GM21390 (cell line): ENCODE measurements around the gene WDR87.

Experiments
- ATAC-seq: cut with Tn5 transposase; IDR thresholded peaks from one replicate; pipeline ENCODE4 v1.9.1; 2021; ENCODE audit not compliant: unreplicated experiment

WDR87 gene

DNA sequence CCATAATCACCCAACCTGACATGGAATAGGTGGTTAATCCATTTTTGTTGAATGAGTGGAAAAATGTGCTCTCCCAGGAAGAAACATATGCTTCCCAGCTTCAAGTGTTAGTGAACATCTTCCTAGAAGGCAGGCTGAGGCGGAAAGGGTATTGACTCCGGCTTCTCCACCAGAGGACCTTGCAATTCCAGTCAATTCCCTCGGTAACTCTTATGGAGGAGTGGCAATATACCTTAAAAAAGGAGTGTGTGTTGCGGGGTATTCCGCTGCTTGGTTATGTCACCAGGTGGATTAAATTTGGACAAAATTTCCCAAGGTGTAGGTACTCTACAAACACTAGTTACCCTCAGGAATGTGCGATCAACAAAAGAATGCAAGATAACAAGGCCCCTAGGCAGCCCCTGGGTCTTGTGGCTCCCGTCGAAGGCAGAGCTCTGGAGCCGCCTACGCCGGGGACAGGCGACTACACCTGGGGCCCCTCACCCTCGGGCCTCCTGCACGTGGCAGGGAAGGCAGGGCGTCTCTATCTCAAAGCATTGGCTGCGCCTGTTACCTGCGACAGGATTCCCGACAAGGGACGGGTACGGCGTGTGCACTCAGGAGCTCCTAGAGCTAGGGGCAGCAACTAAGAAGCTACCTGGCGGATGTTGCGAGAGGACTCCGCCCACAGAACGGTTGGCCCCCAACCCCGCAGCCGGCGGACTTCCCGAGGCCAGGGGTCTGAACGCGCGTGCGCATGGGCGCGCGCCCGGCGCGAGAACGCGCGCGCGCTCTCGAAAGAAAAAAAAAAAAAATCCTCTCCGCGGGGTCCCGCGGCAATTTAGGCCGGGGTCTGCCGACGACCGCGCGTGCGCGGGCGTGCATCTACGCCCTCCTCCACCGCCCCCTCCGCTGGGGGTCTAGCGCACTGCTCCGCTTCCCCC lies at the start of gene WDR87:
Gene WDR87, minus strand, starts transcription at position 649 of the 923 bp plus-strand sequence. CDS start 8,355 bp downstream, outside the sequence.
- no peak for ATAC-seq

DNA sequence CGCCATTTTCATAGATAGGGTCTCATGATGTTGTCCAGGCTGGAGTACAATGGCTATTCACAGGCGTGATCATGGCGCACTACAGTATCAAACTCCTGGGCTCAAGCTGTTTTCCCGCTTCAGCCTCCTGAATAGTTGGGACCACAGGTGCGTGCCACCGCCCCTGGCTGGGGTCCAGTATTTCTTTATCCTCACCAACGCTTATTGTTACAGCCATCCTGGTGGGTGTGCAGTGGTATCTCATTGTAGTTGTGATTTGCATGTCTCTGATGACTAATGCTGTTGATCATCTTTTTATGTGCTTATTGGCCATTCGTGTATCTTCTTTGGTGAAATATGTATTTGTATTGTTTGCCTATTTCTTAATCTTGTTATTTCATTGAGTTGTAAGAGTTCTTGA lies 49.6 kb upstream of the WDR87 start:
- ATAC-seq: no peak

DNA sequence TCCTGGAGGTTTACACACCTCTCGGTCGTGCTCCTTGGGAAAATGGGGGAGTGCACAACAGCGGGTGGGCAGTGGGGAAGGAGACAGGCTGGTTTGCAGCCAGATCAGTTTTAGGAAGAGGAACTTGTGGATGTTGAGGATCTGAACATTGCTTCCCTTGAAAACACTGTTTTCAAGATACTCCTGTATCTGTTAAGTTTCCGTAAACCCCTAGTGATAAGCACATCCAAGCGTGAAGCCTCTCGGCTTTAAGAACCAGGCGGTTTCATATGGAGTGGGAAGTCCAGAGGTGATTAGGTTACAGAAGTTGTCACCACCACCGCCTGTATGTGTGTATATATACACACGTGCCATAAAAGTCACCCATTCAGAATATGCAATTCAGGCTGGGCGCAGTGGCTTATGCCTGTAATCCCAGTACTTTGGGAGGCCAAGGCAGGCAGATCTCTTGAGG lies 48.1 kb upstream of the WDR87 start:
- ATAC-seq: no peak

DNA sequence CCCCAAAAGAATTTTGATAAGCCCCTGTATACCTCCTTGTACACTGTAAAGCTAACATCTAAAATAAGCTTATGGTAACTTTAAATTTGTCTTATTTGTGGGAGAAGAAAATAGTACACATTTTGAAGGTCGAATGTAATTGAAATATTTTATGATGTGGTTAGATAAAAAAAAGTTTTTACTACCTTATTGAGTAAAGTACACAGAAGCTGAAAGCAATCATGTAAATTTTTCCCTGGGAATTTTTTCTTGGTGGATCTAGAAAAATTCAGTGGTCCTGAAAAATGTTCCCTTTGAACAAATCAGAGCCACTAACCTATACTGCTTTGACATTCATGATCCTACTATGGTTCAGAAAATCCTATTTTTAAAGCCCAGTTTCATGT lies 47.5 kb upstream of the WDR87 start:
- no peak for ATAC-seq

DNA sequence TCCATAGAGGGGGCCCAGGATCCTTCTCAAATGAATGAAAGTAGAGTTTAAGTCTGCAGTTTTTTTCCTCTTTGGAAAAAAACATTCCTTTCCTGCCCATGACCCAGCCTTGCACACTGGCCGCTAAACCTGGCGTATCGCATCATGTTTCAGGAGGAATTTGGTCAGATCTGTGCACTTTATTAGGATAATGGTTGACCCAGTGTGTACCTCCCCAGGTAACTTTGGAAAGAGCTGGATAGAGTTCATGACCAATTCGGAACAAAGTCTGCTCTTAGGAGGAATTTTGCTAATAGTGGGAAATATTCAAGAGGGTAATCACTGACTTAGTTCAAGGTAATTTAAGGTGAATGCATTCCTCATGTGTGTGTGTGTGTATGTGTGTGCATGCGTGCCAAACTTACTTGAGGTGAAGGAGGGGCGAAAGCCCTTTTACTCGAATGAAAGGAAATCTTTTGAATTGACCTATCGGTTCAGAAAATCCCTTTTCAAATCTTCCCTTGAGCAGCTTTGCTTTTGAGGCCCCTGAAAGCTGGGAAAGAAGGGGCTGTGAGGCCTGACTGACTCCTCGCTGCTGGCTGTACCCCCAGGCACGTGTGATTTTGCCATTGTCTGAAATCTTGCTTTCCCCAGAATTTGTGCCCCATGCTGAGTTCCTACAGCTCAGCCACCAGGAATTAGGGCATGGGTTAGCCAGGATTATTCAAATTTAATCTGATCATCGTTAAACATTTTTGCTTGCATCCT lies 47.0 kb upstream of the WDR87 start:
- ATAC-seq: no peak

DNA sequence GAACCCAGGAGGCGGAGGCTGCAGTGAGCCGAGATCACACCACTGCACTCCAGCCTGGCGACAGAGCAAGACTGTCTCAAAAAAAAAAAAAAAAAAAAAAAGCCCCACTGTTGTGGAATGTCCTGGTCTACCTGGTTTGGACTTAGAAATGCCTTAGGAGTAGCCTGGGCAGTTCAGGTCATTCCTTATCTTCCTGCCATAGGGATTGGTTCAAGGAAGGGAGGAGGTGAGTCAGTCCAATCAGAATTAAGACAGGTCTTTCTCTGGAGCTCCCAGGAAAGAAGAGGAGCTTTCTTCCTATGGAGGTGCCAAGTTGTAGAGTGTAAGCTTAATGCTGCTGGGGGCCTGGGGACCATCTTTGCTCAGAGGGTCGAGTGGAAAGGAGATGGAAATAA lies 45.4 kb upstream of the WDR87 start:
- no peak for ATAC-seq

DNA sequence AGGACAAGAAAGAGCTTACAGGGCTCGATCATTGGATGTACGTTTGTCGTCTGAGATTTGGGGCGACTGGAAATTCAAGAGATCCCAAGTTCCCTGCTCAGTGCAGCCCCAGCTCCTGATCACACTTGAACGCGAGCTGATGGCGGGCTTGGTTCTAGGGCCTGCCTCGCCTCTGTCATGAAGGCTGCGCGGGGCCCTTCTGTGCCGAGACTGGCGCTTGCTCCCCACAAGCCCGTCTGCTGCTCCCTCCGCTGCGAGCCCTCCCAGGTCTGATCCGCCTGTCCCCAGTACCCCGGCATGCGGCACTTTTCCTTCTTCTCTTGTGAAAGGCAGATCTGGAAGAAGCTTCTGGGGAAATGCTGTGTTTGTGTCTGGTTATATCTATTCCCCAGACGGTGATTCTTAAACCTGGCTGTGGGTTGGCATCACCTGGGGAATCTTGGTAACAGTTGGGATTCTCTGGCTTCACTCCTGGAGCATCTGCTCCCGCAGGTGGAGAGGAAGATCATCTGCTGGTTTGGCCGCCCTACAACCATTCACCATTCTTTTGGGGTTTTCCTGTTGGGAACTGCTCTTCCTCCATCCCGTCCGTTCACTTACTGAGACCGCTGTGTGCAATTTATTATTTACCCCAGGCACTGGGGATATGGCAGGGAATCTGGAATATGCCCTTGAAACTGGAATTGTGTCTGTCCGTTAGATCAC lies 44.2 kb upstream of the WDR87 start:
- no peak for ATAC-seq

DNA sequence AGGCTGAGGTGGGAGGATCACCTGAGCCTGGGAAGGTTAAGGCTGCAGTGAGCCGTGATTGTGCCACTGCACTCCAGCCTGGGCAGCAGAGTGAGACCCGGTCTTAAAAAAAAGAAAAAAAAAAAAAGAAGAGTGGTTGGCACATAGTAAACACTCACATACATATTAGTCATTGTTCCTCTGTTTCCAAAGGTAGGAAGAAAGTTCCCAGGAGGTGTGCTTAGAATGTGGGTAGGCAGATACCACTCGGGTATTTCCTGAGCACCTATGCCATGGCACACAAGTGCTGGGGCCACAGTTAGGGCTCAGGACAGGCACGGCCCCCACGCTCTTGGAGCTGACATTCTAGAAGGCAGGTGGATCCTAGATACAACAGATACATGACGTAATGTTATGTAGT lies 42.0 kb upstream of the WDR87 start:
- ATAC-seq: no peak

DNA sequence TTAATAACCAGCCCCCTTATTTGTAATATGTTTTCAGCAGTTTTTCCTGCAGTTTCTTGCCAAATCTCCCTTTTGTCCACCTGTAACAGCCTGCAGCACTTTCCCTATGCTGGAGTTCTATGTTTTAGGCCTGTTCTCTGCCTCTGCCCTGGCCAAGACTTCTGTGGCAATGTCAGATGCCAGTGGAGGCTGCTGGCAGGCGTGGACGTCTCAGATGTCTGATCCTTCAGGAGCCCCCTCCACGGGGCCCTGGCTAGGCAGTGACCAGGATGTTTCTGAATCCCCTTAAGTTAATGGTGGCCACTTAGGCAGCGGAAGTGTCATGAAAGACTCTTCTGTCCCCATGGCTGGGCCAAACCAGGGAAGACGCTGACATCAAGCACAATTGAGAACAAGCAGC lies 41.4 kb upstream of the WDR87 start:
- ATAC-seq: no peak

DNA sequence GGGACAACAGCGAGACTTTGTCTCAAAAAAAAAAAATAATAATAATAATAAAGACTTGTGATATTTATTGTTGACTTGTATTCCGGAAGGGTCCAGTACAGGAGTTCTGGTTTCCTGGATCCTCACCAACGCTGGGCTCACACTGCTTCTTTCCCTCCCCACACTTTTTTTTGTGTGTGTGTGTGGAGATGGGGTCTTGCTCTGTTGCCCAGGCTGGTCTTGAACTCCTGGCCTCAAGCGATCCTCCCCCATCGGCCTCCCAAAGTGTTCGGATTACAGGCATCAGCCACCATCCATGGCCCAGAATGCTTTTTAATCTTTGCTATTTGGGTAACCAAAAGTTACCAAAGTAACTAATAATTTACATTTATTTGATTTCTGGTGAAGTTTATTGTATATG lies 39.7 kb upstream of the WDR87 start:
- no peak for ATAC-seq

DNA sequence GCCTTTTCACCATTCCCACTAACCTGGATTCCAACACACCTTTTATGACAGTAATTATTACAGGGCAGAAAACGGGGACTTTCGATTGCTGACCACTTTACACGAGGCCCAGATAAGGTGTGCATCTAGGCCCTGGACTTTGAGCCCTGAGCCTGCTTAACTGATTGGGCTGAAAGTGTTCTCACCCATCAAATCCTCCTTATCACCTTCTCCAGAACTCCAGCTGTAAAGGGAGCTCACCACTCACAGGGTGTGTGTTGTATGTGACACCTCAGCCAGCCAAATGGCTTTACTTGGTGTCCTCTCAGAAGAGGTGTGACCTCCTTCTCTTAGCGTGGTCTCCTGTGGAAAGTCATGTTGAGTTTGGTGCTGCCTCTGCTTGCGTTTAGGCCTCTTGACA lies 37.1 kb upstream of the WDR87 start:
- no peak for ATAC-seq

DNA sequence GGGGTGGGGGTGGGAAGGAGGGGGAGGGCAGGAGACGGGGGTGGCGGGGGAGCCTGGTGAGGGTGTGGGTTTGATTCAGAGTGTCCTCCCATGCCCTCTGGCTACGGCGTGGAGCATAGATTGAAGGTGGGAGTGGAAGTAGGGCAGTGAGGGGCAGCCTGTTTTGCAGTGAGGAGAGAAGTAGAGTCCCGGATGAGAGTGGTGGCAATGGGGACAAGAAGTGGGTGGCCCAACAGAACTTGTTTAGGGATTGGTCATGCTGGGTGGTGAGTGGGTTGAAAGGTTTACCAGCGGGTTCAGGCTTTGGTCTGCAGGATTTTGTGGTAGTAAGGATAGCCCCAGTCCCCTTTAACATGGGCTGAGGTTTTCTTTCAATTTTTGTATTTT lies 36.1 kb upstream of the WDR87 start:
- no peak for ATAC-seq

DNA sequence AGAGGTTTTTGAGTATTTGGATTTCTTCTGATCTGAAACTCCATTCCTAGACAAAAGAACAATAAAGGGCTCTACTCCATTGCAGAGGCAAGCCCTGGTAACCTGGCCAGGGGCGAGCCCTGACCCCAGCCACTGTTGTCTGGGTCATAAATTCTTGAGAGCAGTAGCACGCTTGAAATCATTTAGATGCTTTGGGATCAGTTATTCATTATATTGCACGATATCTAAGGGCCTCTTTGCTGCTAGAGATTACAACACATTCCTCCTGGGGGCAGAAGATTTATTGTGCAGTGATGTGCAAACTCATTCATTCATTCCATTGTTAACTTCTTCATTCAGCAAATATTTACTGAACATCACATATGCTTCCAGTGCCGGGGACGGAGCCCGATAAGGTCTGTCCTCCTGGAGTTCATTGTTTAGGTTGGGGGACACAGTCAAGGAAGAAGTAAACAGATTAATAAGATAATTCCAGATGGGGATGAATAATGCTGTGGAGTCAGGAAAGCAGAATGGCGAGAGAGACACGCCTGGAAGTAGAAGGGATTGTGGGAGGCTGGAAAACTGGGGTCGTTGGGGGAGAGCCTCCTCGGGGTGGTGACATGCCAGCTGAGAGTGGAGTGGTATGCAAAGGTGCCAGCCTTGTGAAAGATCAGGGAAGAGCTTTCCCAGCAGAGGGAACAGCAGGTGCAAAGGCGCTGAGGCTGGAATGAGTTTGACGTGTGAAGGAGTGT lies 35.6 kb upstream of the WDR87 start:
- no peak for ATAC-seq

DNA sequence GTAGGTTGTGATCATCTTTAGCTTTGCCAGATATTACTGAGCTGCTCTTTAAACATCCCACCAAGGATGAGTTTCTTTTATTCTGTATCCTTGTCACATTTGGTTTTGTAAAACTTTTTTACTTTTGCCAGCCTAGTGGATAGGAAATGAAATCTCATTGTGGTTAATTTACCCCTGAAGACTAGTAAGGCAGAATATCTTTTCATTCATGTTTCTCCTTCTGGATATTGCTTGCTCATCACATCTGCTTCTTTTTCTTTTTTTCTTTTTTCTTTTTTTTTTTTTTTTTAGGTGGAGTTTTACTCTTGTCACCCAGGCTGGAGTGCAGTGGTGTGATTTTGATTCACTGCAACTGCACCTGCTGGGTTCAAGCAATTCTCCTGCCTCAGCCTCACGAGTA lies 32.0 kb upstream of the WDR87 start:
- no peak for ATAC-seq

DNA sequence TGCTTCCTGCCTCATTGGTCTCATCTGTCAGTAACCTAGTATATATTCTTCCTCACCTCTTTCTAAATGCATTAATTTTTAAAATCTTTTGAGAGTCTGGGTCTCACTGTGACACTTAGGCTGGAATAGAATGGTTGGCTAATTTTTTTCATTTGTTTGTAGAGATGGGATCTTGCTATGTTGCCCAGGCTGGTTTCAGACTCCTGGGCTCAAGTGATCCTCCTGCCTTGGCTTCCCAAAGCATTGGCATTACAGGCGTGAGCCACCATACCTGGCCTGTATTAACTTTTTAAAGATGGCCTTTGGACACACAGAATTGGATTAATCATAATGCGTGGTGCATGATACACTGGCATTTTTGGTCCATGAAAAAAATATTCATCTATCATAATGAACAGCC lies 30.5 kb upstream of the WDR87 start:
- ATAC-seq: no peak

DNA sequence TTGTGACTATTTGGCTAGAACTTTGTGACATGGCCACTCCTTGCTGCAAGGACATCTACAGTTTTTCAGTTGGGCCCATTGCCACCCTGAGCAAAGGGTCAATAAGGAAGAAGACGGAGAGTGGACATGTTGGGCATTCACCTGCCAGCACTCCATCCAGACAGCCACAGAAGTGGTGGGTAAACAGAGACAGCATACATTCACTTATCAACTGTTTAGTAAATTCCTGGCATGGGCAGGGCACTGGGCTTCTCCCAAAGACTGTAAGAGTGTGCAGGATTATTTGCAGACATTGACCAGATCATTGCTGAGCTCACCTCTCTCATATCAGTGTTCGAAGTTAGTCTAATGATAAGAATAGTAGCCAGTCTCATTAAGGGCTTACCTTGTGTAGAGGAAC lies 29.8 kb upstream of the WDR87 start:
- no peak for ATAC-seq

DNA sequence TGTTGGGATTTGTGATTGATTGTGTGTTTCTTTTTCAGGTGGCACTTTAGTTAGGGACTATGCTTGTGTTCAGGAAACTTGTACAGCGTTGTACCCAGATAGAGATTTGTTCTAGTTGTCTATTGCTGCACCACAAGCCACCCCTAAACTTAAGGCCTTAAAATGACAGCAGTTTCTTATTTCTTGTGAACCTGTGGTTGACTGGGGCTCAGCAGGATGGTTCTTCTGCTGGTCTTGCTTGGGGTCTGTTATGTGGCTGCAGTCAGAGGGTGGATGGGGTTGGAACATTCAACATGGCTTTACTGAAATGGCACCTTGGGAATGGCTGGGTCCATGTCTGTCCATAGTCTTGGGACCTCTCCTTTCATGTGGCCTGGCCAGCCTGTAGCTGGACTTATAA lies 28.9 kb upstream of the WDR87 start:
- no peak for ATAC-seq

DNA sequence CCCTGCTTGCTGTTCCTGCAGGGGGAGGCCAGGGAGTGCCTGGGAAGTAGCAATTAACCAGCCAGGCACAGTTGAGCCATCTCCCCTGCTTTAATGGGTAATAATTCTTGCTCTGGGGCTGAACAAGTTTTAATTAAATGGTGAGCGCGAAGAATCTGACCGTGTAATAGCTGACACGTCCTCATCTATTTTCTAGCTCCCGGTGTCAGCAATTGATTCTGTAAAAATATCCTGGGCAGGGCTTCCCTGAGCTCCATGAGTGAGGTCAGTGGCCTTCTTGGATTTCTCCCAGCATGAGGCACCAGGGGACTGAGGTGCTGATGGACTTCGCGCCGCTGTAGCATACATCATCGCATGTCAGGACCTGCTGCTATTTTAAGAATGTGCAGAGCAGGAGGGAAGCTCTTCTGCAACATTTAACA lies 27.6 kb upstream of the WDR87 start:
- no peak for ATAC-seq

DNA sequence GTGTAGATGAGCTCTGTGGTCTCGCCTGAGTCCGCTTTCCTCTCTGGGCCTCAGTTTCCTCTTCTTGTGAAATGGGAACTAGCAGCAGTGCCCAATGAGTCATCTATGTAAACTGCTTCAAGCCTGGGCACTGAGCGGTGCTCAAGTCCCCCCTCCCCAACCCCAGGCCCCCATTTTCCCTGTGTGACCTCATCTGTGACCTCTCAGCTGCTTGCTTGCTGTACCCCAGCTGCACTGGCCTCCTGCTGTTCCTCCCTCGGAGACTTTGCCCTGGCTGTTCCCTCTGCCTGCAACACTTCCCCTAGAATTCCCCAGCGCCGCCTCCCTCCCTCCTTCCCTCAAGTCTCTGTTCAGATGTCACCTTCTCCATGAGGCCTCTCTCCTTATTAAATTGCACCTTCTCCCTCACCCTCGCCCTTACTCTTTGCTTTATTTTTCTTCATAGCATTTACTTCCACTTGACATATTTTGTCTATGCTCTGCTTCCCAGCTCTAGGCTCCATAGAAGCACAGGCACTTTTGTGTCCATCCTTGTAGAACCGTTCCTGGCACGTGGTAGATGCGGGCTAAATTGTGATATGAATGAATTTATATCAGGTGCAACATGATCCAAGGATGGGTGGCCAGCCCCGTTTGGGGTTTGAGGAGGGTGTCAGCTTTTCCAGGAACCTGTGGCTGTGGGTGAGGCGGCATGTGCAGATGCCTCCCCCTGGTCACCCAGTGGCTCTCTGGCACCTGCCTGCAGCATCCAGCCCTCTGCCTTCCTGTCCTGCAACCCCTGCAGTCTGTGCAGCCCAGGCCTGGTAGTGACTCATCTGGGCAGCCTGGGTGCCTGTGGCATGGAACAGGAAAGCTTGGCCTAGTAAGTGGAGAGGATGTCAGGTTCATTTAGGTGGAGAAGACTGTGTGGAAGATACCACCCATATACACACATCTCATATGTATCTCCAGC lies 26.9 kb upstream of the WDR87 start:
- no peak for ATAC-seq
